Measurements from ENCODE around the gene SNX27.

- no peak for TF ChIP-seq POLR2A (IDR thresholded peaks at IDR 0.05)
- TF ChIP-seq CTCF (IDR thresholded peaks at IDR 0.05): no peak
- no peak for TF ChIP-seq EP300 (IDR thresholded peaks at IDR 0.05)
These were observed 6.2 kb downstream of the SNX27 start for GRCh38 chr1:151618003-151618402.
